Vagina (tissue), 2 donors: Measurements from ENCODE around the gene MAGEA6. TPM values are rescaled to one million over a fixed set of nuclear protein-coding genes. Genes with fewer than 3 reads are reported as not detected.
"Not testable (repeated sequence)": the region's sequence is repeated elsewhere in the genome, so short reads cannot be mapped to it uniquely, and the experiment has no call there.

Source experiments
- DNase-seq, 2 donors: peaks; one replicate each; pipeline ENCODE4 v3.0.0-alpha.2; 2017; ENCODE audit errors: extremely low spot score in 2 of 2
- H3K27ac ChIP-seq: fragments of 200-600 bp; sonication (generic); one replicate; pipeline ENCODE4 v1.5.1; 2019
- H3K27me3 ChIP-seq: fragments of 200-600 bp; sonication (generic); one replicate; pipeline ENCODE4 v1.5.1; 2019
- H3K36me3 ChIP-seq, 2 donors: fragments of 200-600 bp; sonication (generic); one replicate each; pipeline ENCODE4 v1.5.1; 2017 to 2019
- H3K4me1 ChIP-seq: fragments of 200-600 bp; sonication (generic); one replicate; pipeline ENCODE4 v1.5.1; 2019
- H3K4me3 ChIP-seq, 2 donors: fragments of 200-600 bp; sonication (generic); 1 replicate in 1 of 2; 2 replicates in 1 of 2; pipeline ENCODE4 v1.5.1; 2016 to 2019
- H3K9me3 ChIP-seq: fragments of 200-600 bp; sonication (generic); one replicate; pipeline ENCODE4 v1.5.1; 2019
- CTCF ChIP-seq, 3 experiments: fragments of 450-650 bp in 2 of 3; fragments of 200-600 bp in 1 of 3; sonication (generic) in 1 of 3; IDR thresholded peaks; one replicate each; pipeline ENCODE4 v1.5.1; 2017 to 2019; ENCODE audit warnings: antibody characterized with exemption in 3 of 3, mild to moderate bottlenecking in 2 of 3, moderate library complexity in 2 of 3
- POLR2A ChIP-seq, 2 donors: fragments of 450-650 bp; IDR thresholded peaks; one replicate each; pipeline ENCODE4 v1.6.1; 2017; ENCODE audit warnings: antibody characterized with exemption in 2 of 2, mild to moderate bottlenecking in 2 of 2, moderate library complexity in 2 of 2
- POLR2AphosphoS5 ChIP-seq, 2 donors: sonication (generic); formaldehyde crosslinking; IDR thresholded peaks; one replicate each; pipeline ENCODE4 v1.9.0; 2017; ENCODE audit warnings: antibody characterized with exemption in 2 of 2, mild to moderate bottlenecking in 2 of 2, low read depth in 1 of 2; ENCODE audit not compliant: insufficient read depth in 1 of 2
- intact Hi-C: fragments of 100-400 bp; cut with DNase I; formaldehyde crosslinking; loops from one replicate; pipeline ENCODE4 v1.15.1; 2023
- total RNA-seq: library from RNA; depleted of rRNA; stranded (reverse); fragments of >200 nt; gene quantifications from one replicate; pipeline ENCODE4 v1.2.3, GENCODE V29; 2016

Gene MAGEA6
- total RNA-seq, 1 donor from 2014 or later = not detected

- intact Hi-C loops, DNase-seq, H3K27ac ChIP-seq, H3K4me3 ChIP-seq, H3K36me3 ChIP-seq, H3K27me3 ChIP-seq, H3K4me1 ChIP-seq, H3K9me3 ChIP-seq: not testable (repeated sequence)
Observed at GRCh38 chrX:152754871-152755270, 14.6 kb downstream of the MAGEA6 start.

GRCh38 chrX:152753686-152754650, 15.5 kb downstream of the MAGEA6 start, which contains the start of gene MAGEA2:
TSS of gene MAGEA2 (minus strand) at chrX:152753842. CDS start at chrX:152751363, 2,479 bp downstream.
- H3K27ac ChIP-seq, H3K27me3 ChIP-seq, H3K4me3 ChIP-seq, DNase-seq, intact Hi-C loops, H3K36me3 ChIP-seq, H3K4me1 ChIP-seq, H3K9me3 ChIP-seq: not testable (repeated sequence)

- Histone ChIP-seq H3K36me3 (no peaks in the 10 kb centered on the region), H3K9me3 (no peaks in the 10 kb centered on the region), H3K4me1 (no peaks in the 10 kb centered on the region), H3K27me3 (no peaks in the 10 kb centered on the region), H3K27ac (no peak overlapping the region), H3K4me3 (no peak overlapping the region)
- intact Hi-C loops = no loop called here
- TF ChIP-seq POLR2A (IDR thresholded peaks at IDR 0.05) (no peak), POLR2AphosphoS5 (IDR thresholded peaks at IDR 0.05; ENCODE audit: insufficient read depth in 1 of 2, low read depth in 1 of 2) (no peak), CTCF (IDR thresholded peaks at IDR 0.05) (no peak)
- DNase-seq = no peak
Observed at GRCh38 chrX:152738560-152738959, 30.9 kb downstream of the MAGEA6 start.

- DNase-seq = peak in 1 of 2 donors; percentile 61
- H3K36me3 ChIP-seq, intact Hi-C loops, H3K27me3 ChIP-seq, H3K27ac ChIP-seq, H3K9me3 ChIP-seq, H3K4me3 ChIP-seq, H3K4me1 ChIP-seq: not testable (repeated sequence)
Observed at GRCh38 chrX:152736528-152736927, 33.0 kb downstream of the MAGEA6 start.

GRCh38 chrX:152735860-152736511, 33.5 kb downstream of the MAGEA6 start:
- no peak overlapping the region for H3K4me3 ChIP-seq
- no peaks in the 10 kb centered on the region for H3K36me3 ChIP-seq
- H3K27ac ChIP-seq = no peak overlapping the region
- H3K27me3 ChIP-seq = no peaks in the 10 kb centered on the region
- intact Hi-C loops = no loop called here
- H3K4me1 ChIP-seq = no peaks in the 10 kb centered on the region
- TF ChIP-seq POLR2A (IDR thresholded peaks at IDR 0.05) (no peak), POLR2AphosphoS5 (IDR thresholded peaks at IDR 0.05; ENCODE audit: insufficient read depth in 1 of 2, low read depth in 1 of 2) (no peak), CTCF (IDR thresholded peaks at IDR 0.05) (no peak)
- DNase-seq = peak; percentile 72 to 79
- no peaks in the 10 kb centered on the region for H3K9me3 ChIP-seq

GRCh38 chrX:152735101-152735500, 34.4 kb downstream of the MAGEA6 start:
- H3K9me3 ChIP-seq = no peaks in the 10 kb centered on the region
- H3K4me1 ChIP-seq = no peaks in the 10 kb centered on the region
- TF ChIP-seq POLR2A (IDR thresholded peaks at IDR 0.05) (no peak), CTCF (IDR thresholded peaks at IDR 0.05) (no peak), POLR2AphosphoS5 (IDR thresholded peaks at IDR 0.05; ENCODE audit: insufficient read depth in 1 of 2, low read depth in 1 of 2) (no peak)
- no peaks in the 10 kb centered on the region for H3K36me3 ChIP-seq
- no peak overlapping the region for H3K4me3 ChIP-seq
- no peaks in the 10 kb centered on the region for H3K27me3 ChIP-seq
- no peak overlapping the region for H3K27ac ChIP-seq
- peak in 1 of 2 donors; percentile 67 for DNase-seq
- intact Hi-C loops = no loop called here

- DNase-seq = peak in 1 of 2 donors; percentile 81
- intact Hi-C loops = not testable (repeated sequence)
Observed at GRCh38 chrX:152734143-152734858, 35.2 kb downstream of the MAGEA6 start.

More at GRCh38 chrX:152734143-152734858, 35.2 kb downstream of the MAGEA6 start:
- not testable (repeated sequence) for H3K9me3 ChIP-seq, H3K27ac ChIP-seq, H3K36me3 ChIP-seq, H3K4me3 ChIP-seq, H3K27me3 ChIP-seq, H3K4me1 ChIP-seq
